HFFc6 (cell line): ENCODE measurements around the gene KLHDC7A. TPM values are rescaled to one million over a fixed set of nuclear protein-coding genes. Genes with fewer than 3 reads are reported as not detected.

Experiments
- DNase-seq: peaks from one replicate; pipeline ENCODE4 v3.0.0-alpha.2; 2018
- H3K27ac Mint-ChIP-seq: 2 replicates; pipeline ENCODE4 v1.8.0; 2020; ENCODE audit warnings: mild to moderate bottlenecking, mixed read lengths
- H3K27me3 Mint-ChIP-seq: 2 replicates; pipeline ENCODE4 v1.8.0; 2021; ENCODE audit warnings: mild to moderate bottlenecking, moderate library complexity, mixed read lengths; ENCODE audit not compliant: insufficient read depth
- H3K36me3 Mint-ChIP-seq: 2 replicates; pipeline ENCODE4 v1.8.0; 2021; ENCODE audit warnings: low read depth, mixed read lengths
- H3K4me1 Mint-ChIP-seq: 2 replicates; pipeline ENCODE4 v1.8.0; 2020; ENCODE audit warnings: low read depth, mixed read lengths
- H3K4me3 Mint-ChIP-seq: 2 replicates; pipeline ENCODE4 v1.8.0; 2020; ENCODE audit warnings: mild to moderate bottlenecking, moderate library complexity, mixed read lengths
- H3K9me3 Mint-ChIP-seq: 2 replicates; pipeline ENCODE4 v1.8.0; 2020; ENCODE audit warnings: mild to moderate bottlenecking, mixed read lengths
- CTCF ChIP-seq: fragments of 200-600 bp; sonication (generic); IDR thresholded peaks from 2 replicates; pipeline ENCODE4 v1.5.0; 2021; ENCODE audit warnings: antibody characterized with exemption, mild to moderate bottlenecking
- total RNA-seq, 6 experiments: library from RNA; stranded (reverse); fragmentation: NEBNext Ultra II Directional; extraction: Animal tissue kit (Norgen Biotek cat#: 25700); gene quantifications; 2 replicates in 1 of 6; 3 replicates in 5 of 6; pipeline ENCODE4 v1.2.3, GENCODE V29; 2021

KLHDC7A gene
- total RNA-seq, 6 experiments from 2014 or later = not detected

- Mint-ChIP-seq H3K4me3 (no peak overlapping the region), H3K36me3 (no peaks in the 10 kb centered on the region), H3K4me1 (no peaks in the 10 kb centered on the region), H3K27ac (no peak overlapping the region), H3K9me3 (peaks cover 78% of the 10 kb centered on the region), H3K27me3 (no peaks in the 10 kb centered on the region; the same call in 1 of the 2 replicates)
- no peak for DNase-seq
- TF ChIP-seq CTCF = no peak
These were observed 15.9 kb downstream of the KLHDC7A start for GRCh38 chr1:18496497-18497235.

GRCh38 chr1:18501833-18502232 is 21.1 kb downstream of the KLHDC7A start:
- Mint-ChIP-seq H3K27ac (no peak overlapping the region), H3K4me3 (no peak overlapping the region)

GRCh38 chr1:18504609-18505008 is 23.9 kb downstream of the KLHDC7A start:
- peaks cover 66% of the 10 kb centered on the region for H3K9me3 Mint-ChIP-seq
- TF ChIP-seq CTCF = no peak
- H3K27ac Mint-ChIP-seq = no peak overlapping the region
- no peak overlapping the region for H3K4me3 Mint-ChIP-seq
- no peak for DNase-seq
- H3K4me1 Mint-ChIP-seq = no peaks in the 10 kb centered on the region
- no peaks in the 10 kb centered on the region for H3K27me3 Mint-ChIP-seq
- no peaks in the 10 kb centered on the region; the same call in 1 of the 2 replicates for H3K36me3 Mint-ChIP-seq

More at GRCh38 chr1:18501833-18502232, 21.1 kb downstream of the KLHDC7A start:
- no peaks in the 10 kb centered on the region; the same call in 1 of the 2 replicates for H3K36me3 Mint-ChIP-seq
- H3K4me1 Mint-ChIP-seq = no peaks in the 10 kb centered on the region
- DNase-seq = no peak
- no peak for TF ChIP-seq CTCF
- no peaks in the 10 kb centered on the region; the same call in 1 of the 2 replicates for H3K27me3 Mint-ChIP-seq
- peaks cover 77% of the 10 kb centered on the region for H3K9me3 Mint-ChIP-seq

GRCh38 chr1:18505666-18506065 is 24.9 kb downstream of the KLHDC7A start:
- no peak overlapping the region for H3K4me3 Mint-ChIP-seq
- H3K27me3 Mint-ChIP-seq = no peaks in the 10 kb centered on the region; the same call in 1 of the 2 replicates
- no peaks in the 10 kb centered on the region for H3K4me1 Mint-ChIP-seq
- TF ChIP-seq CTCF = no peak
- DNase-seq = no peak
- no peaks in the 10 kb centered on the region; the same call in 1 of the 2 replicates for H3K36me3 Mint-ChIP-seq
- H3K9me3 Mint-ChIP-seq = peaks cover 63% of the 10 kb centered on the region
- no peak overlapping the region for H3K27ac Mint-ChIP-seq

GRCh38 chr1:18508084-18508483 is 27.4 kb downstream of the KLHDC7A start:
- Mint-ChIP-seq H3K36me3 (peaks cover 4% of the 10 kb centered on the region; the same call in 1 of the 2 replicates), H3K4me3 (no peak overlapping the region), H3K27ac (no peak overlapping the region), H3K9me3 (peaks cover 65% of the 10 kb centered on the region), H3K27me3 (no peaks in the 10 kb centered on the region; the same call in 1 of the 2 replicates), H3K4me1 (no peaks in the 10 kb centered on the region)
- no peak for TF ChIP-seq CTCF
- no peak for DNase-seq
